ENCODE measurements around the gene TSPAN9. TPM values are rescaled to one million over a fixed set of nuclear protein-coding genes. Genes with fewer than 3 reads are reported as not detected.

The TSPAN9 gene
- polyA plus RNA-seq, 1 of the 3 experiments (the other 2 are of a cell fraction): 34.9 TPM

DNA sequence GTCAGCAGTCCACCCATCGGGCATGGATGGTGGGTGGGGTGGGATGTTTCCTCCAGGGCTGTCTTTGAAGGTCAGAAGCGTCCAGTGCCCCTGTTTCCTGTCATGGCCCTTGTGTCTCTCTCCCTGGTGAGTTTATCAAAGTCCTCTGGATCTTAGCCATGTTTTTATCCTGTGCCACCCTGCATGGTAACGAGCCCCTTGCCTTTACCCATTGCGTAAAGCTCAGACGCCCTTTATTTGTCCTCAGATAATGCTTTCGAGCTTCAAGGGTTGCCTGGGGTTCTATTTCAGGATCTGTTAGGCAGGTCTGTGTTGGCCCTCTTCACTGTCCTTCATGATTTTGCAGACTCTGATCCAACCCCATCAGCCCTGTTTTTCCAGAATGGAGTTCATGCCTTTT lies 172.9 kb downstream of the TSPAN9 start:
- H3K4me3 ChIP-seq (ENCODE audit: low read depth in 2 of 2, low read length in 1 of 2): no peak overlapping the region
- no peak for DNase-seq
- 87% methylated on average over 6 of the region's 6 CpGs for WGBS (ENCODE audit: low lambda C conversion rate)
- H3K36me3 ChIP-seq (replicated peaks in 1 of 2; ENCODE audit: control insufficient read depth in 1 of 2, insufficient read depth in 2 of 2, low read length in 1 of 2): no peaks in the 10 kb centered on the region
- H3F3A ChIP-seq (replicated peaks; ENCODE audit: insufficient read depth): no peaks in the 10 kb centered on the region
- no peak for TF ChIP-seq FOSL2 (IDR thresholded peaks at IDR 0.05; ENCODE audit: borderline replicate concordance, low read depth)
- H3K9ac ChIP-seq: no peak overlapping the region
- ChIA-PET POLR2A (no interaction called here), CTCF (interaction anchor here (0.7 to 1.7 kb wide), 3 partner anchors 12 to 50 kb away, joined by 3 to 4 read pairs (median 3); no protein-coding TSS in a partner anchor)
- no peak overlapping the region for H3K4me2 ChIP-seq
- H3K27me3 ChIP-seq (ENCODE audit: insufficient read depth): no peaks in the 10 kb centered on the region
- H2AFZ ChIP-seq (ENCODE audit: low read depth): no peak overlapping the region
- no peaks in the 10 kb centered on the region for H3K9me3 ChIP-seq
- H3K79me2 ChIP-seq (ENCODE audit: insufficient read depth): no peaks in the 10 kb centered on the region
- no peaks in the 10 kb centered on the region for H3K9me2 ChIP-seq
- no peak overlapping the region for H3K27ac ChIP-seq (ENCODE audit: low read depth in 2 of 2, low read length in 1 of 2)
- peaks cover 0 to 11% of the 10 kb centered on the region in 2 experiments; a peak in 2 of 4 replicates for H3K4me1 ChIP-seq (ENCODE audit: control insufficient read depth in 1 of 2, insufficient read depth in 2 of 2, low read depth in 1 of 2, low read length in 1 of 2)
- no peaks in the 10 kb centered on the region for H4K20me1 ChIP-seq (ENCODE audit: insufficient read depth)

DNA sequence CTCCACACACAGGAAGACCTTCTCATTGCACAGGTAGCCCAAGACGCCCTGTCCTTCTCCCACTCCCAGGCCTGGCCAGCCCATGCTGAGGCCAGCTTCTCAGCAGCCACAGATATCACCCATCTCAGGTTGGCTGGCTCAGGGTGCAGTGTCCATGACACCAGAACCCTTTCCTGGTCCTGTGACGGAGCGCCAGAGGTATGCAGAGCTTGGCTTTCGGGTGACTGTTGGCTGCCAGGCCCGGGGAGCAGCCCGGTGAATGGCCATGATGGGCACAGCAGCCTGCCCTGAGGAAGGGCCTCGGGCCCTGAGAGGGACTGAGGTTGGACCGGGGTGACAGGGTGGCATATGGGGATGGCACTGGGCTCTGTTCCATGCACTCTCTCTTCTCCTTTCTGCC lies 173.4 kb downstream of the TSPAN9 start:
- Histone ChIP-seq H3K4me3 (ENCODE audit: low read depth in 2 of 2, low read length in 1 of 2) (no peak overlapping the region), H3K9me3 (no peaks in the 10 kb centered on the region), H3K4me2 (no peak overlapping the region), H3F3A (replicated peaks; ENCODE audit: insufficient read depth) (no peaks in the 10 kb centered on the region), H3K27ac (ENCODE audit: low read depth in 2 of 2, low read length in 1 of 2) (no peak overlapping the region), H3K27me3 (ENCODE audit: insufficient read depth) (no peaks in the 10 kb centered on the region), H3K79me2 (ENCODE audit: insufficient read depth) (no peaks in the 10 kb centered on the region), H3K9ac (no peak overlapping the region), H2AFZ (ENCODE audit: low read depth) (no peak overlapping the region), H3K4me1 (ENCODE audit: control insufficient read depth in 1 of 2, insufficient read depth in 2 of 2, low read depth in 1 of 2, low read length in 1 of 2) (peaks cover 0 to 11% of the 10 kb centered on the region in 2 experiments; a peak in 2 of 4 replicates), H4K20me1 (ENCODE audit: insufficient read depth) (no peaks in the 10 kb centered on the region), H3K9me2 (no peaks in the 10 kb centered on the region), H3K36me3 (replicated peaks in 1 of 2; ENCODE audit: control insufficient read depth in 1 of 2, insufficient read depth in 2 of 2, low read length in 1 of 2) (no peaks in the 10 kb centered on the region)
- CTCF ChIA-PET: interaction anchor here (0.7 to 1.7 kb wide), 3 partner anchors 11 to 50 kb away, joined by 3 to 4 read pairs (median 3); no protein-coding TSS in a partner anchor
- WGBS (ENCODE audit: low lambda C conversion rate): 95% methylated on average over 4 of the region's 8 CpGs
- DNase-seq: no peak
- TF ChIP-seq SMC3 (IDR thresholded peaks at IDR 0.05; ENCODE audit: low read depth, low read length) (no peak), FOXJ3 (CRISPR knock-in tag; IDR thresholded peaks at IDR 0.05) (no peak), RFX5 (IDR thresholded peaks at IDR 0.05; ENCODE audit: low read length) (no peak), MEF2A (IDR thresholded peaks at IDR 0.05; ENCODE audit: borderline replicate concordance, low read depth) (no peak), FOXM1 (IDR thresholded peaks at IDR 0.05; ENCODE audit: low read depth) (no peak), GATA2 (CRISPR knock-in tag; IDR thresholded peaks at IDR 0.05) (no peak), TCF12 (IDR thresholded peaks at IDR 0.05) (no peak), POLR2AphosphoS5 (IDR thresholded peaks at IDR 0.05; ENCODE audit: low read depth, low read length) (no peak), TAF1 (IDR thresholded peaks at IDR 0.05; ENCODE audit: borderline replicate concordance, low read depth, low read length) (no peak), NFIC (IDR thresholded peaks at IDR 0.05; ENCODE audit: borderline replicate concordance) (no peak), MXI1 (IDR thresholded peaks at IDR 0.05; ENCODE audit: low read depth, low read length) (no peak), EZH2phosphoT487 (IDR thresholded peaks at IDR 0.05; ENCODE audit: borderline replicate concordance, low read depth) (no peak)
- TF ChIP-seq, protein P1, sequence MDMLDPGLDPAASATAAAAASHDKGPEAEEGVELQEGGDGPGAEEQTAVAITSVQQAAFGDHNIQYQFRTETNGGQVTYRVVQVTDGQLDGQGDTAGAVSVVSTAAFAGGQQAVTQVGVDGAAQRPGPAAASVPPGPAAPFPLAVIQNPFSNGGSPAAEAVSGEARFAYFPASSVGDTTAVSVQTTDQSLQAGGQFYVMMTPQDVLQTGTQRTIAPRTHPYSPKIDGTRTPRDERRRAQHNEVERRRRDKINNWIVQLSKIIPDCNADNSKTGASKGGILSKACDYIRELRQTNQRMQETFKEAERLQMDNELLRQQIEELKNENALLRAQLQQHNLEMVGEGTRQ (IDR thresholded peaks at IDR 0.05; ENCODE audit: borderline replicate concordance, low read depth, low read length): no peak
- TF ChIP-seq, protein P2, sequence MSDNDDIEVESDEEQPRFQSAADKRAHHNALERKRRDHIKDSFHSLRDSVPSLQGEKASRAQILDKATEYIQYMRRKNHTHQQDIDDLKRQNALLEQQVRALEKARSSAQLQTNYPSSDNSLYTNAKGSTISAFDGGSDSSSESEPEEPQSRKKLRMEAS (IDR thresholded peaks at IDR 0.05; ENCODE audit: low read depth): no peak
- TF ChIP-seq, protein P3, sequence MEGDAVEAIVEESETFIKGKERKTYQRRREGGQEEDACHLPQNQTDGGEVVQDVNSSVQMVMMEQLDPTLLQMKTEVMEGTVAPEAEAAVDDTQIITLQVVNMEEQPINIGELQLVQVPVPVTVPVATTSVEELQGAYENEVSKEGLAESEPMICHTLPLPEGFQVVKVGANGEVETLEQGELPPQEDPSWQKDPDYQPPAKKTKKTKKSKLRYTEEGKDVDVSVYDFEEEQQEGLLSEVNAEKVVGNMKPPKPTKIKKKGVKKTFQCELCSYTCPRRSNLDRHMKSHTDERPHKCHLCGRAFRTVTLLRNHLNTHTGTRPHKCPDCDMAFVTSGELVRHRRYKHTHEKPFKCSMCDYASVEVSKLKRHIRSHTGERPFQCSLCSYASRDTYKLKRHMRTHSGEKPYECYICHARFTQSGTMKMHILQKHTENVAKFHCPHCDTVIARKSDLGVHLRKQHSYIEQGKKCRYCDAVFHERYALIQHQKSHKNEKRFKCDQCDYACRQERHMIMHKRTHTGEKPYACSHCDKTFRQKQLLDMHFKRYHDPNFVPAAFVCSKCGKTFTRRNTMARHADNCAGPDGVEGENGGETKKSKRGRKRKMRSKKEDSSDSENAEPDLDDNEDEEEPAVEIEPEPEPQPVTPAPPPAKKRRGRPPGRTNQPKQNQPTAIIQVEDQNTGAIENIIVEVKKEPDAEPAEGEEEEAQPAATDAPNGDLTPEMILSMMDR (IDR thresholded peaks at IDR 0.05): no peak
- TF ChIP-seq, protein P4, sequence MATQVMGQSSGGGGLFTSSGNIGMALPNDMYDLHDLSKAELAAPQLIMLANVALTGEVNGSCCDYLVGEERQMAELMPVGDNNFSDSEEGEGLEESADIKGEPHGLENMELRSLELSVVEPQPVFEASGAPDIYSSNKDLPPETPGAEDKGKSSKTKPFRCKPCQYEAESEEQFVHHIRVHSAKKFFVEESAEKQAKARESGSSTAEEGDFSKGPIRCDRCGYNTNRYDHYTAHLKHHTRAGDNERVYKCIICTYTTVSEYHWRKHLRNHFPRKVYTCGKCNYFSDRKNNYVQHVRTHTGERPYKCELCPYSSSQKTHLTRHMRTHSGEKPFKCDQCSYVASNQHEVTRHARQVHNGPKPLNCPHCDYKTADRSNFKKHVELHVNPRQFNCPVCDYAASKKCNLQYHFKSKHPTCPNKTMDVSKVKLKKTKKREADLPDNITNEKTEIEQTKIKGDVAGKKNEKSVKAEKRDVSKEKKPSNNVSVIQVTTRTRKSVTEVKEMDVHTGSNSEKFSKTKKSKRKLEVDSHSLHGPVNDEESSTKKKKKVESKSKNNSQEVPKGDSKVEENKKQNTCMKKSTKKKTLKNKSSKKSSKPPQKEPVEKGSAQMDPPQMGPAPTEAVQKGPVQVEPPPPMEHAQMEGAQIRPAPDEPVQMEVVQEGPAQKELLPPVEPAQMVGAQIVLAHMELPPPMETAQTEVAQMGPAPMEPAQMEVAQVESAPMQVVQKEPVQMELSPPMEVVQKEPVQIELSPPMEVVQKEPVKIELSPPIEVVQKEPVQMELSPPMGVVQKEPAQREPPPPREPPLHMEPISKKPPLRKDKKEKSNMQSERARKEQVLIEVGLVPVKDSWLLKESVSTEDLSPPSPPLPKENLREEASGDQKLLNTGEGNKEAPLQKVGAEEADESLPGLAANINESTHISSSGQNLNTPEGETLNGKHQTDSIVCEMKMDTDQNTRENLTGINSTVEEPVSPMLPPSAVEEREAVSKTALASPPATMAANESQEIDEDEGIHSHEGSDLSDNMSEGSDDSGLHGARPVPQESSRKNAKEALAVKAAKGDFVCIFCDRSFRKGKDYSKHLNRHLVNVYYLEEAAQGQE (IDR thresholded peaks at IDR 0.05; ENCODE audit: low read depth, low read length): no peak
- TF ChIP-seq, protein P5, sequence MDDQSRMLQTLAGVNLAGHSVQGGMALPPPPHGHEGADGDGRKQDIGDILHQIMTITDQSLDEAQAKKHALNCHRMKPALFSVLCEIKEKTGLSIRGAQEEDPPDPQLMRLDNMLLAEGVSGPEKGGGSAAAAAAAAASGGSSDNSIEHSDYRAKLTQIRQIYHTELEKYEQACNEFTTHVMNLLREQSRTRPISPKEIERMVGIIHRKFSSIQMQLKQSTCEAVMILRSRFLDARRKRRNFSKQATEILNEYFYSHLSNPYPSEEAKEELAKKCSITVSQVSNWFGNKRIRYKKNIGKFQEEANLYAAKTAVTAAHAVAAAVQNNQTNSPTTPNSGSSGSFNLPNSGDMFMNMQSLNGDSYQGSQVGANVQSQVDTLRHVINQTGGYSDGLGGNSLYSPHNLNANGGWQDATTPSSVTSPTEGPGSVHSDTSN (IDR thresholded peaks at IDR 0.05): no peak
- TF ChIP-seq, protein P6, sequence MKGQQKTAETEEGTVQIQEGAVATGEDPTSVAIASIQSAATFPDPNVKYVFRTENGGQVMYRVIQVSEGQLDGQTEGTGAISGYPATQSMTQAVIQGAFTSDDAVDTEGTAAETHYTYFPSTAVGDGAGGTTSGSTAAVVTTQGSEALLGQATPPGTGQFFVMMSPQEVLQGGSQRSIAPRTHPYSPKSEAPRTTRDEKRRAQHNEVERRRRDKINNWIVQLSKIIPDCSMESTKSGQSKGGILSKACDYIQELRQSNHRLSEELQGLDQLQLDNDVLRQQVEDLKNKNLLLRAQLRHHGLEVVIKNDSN (IDR thresholded peaks at IDR 0.05; ENCODE audit: borderline replicate concordance, low read depth): no peak
- POLR2A ChIA-PET: no interaction called here

Data from SK-N-SH (cell line).